ENCODE results near the gene CEP192.
A peak's percentile ranks its signal among the peaks of the same experiment; 100 is the strongest.
"Not testable (repeated sequence)": the region's sequence is repeated elsewhere in the genome, so short reads cannot be mapped to it uniquely, and the experiment has no call there.

The CEP192 gene

GRCh38 chr18:12995424-12995823 is 4.3 kb downstream of the CEP192 start:
- DNase-seq: no peak

DNA sequence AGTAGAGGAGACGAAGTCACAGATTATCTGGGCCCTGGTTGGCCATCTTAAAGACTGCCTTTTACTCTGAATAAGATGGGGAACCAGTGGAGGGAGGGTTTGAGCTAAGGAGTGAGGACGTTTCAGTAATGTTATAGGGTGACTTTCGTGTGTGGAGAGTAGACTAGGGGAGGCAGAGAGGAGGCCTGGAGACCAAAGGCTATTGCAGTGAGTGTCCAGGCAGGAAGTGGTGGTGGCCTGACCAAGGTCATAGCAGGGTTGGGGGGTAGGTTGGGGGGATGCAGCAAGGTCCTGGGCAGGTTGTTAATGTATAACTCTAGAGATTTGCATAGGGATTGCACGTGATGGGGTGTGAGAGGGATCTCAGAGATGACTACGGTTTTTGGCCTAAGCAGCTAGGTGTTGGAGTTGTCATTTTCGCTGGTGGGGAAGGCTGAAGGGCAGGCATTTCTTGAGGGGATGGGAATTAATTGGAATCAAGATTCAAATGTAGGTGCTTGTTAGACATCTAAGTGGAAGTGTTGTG is 4.9 kb downstream of the CEP192 start:
- no peak for DNase-seq

DNA sequence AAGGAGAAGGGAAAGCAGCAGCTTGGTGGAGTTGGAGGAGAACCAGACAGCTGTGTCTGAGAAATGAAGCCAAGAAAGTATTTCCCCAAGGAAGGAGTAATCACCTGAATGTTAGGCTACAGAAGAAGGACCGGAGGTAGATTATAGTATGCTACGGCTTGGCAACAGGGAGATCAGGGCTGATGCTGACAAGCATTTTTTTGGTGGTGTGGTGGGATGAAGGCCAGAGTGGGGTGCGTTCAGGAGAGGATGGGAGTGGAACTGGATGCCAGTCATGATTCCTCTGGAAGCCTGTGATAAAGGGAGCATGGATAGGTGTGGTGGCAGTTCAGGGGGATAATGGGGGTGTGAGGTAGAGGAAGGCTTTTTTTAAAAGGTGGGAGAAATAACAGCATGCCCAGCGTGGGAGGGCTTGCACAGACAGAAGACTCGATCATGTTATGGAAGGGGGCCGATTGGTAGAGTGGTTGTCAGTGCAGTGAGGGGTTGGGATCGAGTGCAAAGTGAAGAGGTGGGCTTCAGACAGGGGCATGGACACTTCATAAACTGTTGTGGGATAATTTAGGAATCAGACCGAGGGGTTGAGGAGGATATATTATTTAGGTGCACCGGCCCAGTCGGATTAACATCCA is 5.6 kb downstream of the CEP192 start:
- DNase-seq: no peak

GRCh38 chr18:12997330-12997729 is 6.2 kb downstream of the CEP192 start:
- DNase-seq: not testable (repeated sequence)

GRCh38 chr18:12998332-12999060 is 7.3 kb downstream of the CEP192 start:
- DNase-seq: no peak

DNA sequence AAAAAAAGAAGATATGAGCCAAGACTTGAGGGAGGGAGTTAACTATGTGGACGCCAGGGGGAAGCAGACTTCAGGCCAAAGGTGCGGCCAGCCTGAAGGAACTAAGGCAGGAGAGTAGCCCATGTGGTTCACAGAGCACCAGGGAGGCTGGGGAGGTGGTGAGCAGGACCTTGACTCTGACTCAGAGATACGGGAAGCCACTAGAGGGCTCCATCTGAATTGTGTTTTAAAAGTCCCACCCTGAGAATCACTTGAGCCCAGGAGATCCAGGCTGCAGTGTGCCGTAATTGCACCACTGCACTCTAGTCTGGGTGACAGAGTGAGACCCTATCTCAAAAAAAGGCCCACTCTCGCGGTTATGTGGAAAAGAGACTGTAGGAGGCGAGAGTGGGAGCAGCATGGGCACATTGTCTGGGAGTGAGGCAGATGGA is 12.3 kb downstream of the CEP192 start:
- DNase-seq: peak; percentile 63

GRCh38 chr18:13004396-13004795 is 13.2 kb downstream of the CEP192 start:
- no peak for DNase-seq

- no peak for DNase-seq
These were observed 14.1 kb downstream of the CEP192 start for GRCh38 chr18:13005289-13005688.

DNA sequence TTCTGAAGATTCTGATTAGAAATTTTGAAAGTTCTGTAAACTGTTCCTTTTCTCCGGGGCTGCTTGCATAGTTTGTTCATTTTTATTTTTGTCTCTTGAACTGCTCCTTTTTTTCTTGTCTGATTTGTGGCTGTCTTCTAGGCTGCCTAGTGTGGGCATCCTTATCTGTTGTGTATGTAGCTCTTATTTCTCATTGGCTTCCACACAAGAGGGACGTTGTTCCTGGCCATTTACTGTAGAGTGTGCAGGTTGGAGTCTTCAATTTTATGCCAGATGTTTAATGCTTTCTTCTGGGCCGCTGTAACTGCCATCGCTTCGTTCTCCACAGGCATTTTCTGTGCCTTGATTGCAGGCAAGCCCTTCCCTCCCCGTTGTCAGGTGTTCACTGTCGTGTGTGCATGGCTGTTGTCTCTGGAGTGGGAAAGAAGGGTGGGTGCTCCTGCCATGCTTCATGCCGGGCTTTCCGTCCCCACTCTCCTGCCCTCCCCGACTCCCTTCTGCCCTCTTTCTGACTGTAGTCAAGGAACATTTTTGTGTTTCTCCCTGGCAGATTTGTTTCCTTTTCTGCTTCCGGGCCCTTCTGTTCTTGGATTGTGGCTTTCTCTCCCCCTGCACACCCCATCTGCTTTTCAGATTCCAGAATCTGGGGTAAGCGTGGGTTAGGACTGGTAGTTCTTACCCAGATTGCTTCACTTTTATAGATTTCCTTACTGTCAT is 15.5 kb downstream of the CEP192 start:
- DNase-seq: no peak

- no peak for DNase-seq
These were observed 16.0 kb downstream of the CEP192 start for GRCh38 chr18:13007248-13007560.

- DNase-seq: no peak
These were observed 20.6 kb downstream of the CEP192 start for GRCh38 chr18:13011719-13012118.

DNA sequence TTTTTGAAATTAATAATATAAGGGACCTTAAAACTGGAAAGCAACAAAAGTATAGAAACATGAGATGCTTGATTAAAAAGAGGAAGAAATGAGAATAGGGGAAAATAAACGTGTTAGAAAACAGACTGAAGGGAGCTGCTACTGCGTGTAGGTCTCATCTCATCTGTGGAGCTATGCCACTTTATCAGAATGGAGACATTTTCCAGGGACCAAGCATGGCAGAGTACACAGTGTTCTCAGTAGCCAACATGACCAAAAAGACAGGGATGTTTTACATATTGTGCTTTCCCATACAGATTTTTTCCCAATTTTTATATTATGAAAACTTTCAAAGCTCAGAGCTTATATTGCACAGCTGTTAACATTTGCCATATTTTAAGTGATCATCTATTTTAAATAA is 23.1 kb downstream of the CEP192 start:
- no peak for DNase-seq

GRCh38 chr18:13014818-13015217 is 23.7 kb downstream of the CEP192 start:
- DNase-seq: no peak

- DNase-seq: no peak
These were observed 26.2 kb downstream of the CEP192 start for GRCh38 chr18:13017247-13017875.

DNA sequence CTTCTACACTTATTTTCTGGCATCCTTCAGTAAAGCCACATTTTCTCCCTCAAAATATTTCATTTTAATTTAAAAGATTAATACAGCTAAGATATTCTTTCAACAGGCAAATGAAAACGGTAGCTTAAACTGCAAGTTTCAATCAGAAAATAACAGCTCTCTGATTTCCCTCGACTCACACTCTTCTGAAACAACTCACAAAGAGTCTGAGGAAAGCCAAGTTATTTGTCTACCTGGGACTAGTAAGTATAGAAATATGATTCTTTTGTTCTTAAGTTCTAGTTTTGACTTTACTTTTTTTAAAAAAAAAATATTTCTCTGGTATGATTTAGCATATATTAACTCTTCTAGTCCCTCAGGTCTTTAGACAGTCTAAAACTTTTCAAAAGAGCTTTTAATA is 27.2 kb downstream of the CEP192 start:
- no peak for DNase-seq

- DNase-seq: peak; percentile 39
These were observed 28.1 kb downstream of the CEP192 start for GRCh38 chr18:13019301-13019700.

DNA sequence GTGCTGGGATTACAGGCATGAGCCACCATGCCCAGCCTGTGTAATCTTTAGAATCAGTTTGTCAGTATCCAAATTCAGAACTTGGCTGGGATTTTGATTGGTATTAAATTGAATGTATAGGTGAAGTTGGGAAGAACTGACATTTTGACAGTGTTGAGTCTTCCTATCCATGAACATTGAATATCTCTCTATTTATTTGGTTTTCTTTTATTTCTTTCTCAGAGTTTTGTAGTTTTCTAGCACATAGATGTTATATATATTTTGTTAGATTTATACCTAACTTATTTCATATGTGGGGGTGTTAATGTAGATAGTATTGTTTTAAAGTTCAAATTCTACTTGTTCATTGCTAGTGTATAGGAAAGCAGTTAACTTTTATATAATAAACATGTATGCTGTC is 31.5 kb downstream of the CEP192 start:
- no peak for DNase-seq

- no peak for DNase-seq
These were observed 34.1 kb downstream of the CEP192 start for GRCh38 chr18:13025233-13025632.

- peak; percentile 18 for DNase-seq
These were observed 35.6 kb downstream of the CEP192 start for GRCh38 chr18:13026583-13027270.

DNA sequence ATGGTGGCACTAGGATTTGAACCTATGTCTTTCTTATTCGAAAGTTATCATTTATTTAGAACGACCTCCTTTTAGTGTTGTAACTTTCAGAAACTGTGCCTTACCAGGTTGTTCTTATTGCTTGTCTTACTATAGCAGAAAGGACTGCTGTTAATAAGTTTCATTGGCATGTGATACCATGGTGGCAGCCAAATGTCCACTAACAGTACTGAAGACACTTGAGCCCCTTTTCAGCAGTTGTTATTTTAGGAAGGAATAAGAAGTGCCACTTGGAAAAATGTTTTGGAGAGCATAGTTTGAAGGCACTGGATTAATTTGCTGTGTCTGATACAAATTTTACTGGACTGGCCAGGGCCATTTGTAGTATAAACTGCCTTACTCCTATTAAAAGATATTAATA is 37.7 kb downstream of the CEP192 start:
- no peak for DNase-seq

DNA sequence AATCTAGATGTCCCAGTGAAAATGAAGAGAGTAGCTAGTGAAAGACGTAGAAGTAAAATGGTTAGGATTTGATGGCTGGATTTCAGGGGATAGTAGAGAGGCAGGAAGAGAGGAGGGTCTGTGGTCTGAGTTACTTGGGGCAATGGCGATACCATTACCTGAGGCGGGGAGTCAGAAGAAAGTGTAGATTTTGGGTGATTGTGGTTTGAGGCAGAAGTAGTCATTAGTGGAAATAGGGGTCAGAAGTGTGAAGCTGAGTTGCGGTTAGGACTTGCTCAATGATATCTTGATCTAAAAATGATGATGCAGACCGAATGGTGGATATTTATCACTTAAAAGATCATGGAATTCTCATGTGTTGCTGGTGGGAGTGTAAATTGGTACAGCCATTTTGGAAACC is 41.0 kb downstream of the CEP192 start:
- no peak for DNase-seq

GRCh38 chr18:13035249-13035914 is 44.2 kb downstream of the CEP192 start:
- DNase-seq: peak; percentile 50

Data from HCEC 1CT (cell line).